Activated CD4-positive, alpha-beta T cell treated with anti-CD3 and anti-CD28 coated beads, Interleukin-2, Interleukin-6, amounts not matched to agents 100 ng/mL and 50 ng/mL, durations not matched to agents 16 hours and 8 hours (primary cell): ENCODE measurements around the gene TADA2B.
"Not testable (repeated sequence)": the region's sequence is repeated elsewhere in the genome, so short reads cannot be mapped to it uniquely, and the experiment has no call there.

Source experiments
- DNase-seq: peaks from one replicate; pipeline ENCODE4 v3.0.0-alpha.2; 2020

The TADA2B gene

DNA sequence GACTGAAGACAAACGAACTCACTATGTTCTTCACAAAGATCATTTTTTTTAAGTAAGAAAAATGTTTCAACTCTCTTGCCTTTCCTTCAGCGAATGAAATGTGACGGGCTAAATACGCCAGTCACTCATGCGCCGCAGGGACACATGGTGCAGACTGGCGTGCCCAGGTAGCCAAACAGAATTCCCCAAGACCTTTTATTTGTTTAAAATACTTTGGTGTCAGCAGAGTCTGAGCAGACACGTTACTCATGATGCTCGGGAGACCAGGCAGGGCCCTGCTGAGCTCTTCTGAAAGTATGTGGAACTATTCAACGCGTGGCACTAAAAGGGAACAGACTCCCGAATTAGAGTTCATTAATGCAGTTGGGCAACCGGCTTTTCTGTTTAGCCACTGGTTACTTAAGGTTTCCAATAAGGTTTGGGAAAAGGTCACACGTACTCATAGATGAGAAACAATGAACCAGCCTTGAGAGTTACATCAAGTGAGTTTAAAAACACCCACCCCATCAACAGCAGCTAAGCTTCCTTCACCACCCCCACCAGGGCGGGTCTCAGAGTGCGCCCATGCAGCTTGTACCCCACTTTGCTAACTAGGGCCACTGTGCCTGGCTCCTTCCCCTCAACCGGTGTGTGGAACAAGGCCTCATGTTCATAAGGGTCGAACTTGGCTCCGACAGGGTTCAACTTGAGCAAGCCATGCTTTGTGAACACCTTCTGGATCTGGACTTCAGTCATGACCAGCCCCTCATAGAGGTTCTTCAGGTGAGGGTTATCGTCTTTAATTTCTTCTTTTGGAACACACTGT is 17.4 kb downstream of the TADA2B start:
- DNase-seq, result no peak

DNA sequence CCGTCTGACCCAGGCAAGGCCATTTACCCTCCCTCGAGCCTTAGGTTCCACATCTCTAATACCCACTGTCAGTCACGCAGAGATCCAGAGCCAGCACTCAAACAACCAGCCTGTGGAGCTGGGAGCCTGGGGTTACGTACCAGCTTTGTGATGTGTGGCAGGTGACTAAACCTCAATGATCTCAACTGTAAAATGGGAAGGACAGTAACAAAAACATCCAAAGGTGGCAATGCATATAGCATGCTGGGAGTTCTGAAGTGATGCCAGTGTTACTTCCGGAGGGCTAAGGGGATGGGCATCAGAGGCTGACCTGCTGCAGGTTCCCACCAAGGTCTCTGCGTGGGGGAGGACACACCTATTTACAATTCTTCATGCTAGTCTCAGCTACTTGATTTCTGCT is 18.6 kb downstream of the TADA2B start:
- DNase-seq, result no peak

DNA sequence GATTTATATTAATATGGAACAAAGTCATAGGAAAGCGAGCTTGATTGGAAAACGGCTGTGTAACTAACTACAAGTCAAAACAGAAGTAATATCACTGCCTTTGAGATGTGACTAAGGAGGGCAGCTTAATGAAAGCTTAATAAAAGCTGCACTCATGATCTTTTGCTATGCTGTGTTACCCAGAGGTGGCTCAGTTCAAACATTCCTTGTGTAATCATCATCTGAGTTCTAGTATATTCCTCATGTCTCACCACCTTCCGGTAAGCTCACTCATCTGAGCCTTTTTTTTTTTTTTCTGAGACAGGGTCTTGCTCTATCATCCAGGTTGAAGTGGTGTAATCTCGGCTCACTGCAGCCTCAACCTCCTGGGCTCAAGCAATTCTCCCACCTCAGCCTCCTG is 19.6 kb downstream of the TADA2B start:
- no peak for DNase-seq

- DNase-seq, result no peak
Observed at GRCh38 chr4:7063362-7063761, 20.2 kb downstream of the TADA2B start.

DNA sequence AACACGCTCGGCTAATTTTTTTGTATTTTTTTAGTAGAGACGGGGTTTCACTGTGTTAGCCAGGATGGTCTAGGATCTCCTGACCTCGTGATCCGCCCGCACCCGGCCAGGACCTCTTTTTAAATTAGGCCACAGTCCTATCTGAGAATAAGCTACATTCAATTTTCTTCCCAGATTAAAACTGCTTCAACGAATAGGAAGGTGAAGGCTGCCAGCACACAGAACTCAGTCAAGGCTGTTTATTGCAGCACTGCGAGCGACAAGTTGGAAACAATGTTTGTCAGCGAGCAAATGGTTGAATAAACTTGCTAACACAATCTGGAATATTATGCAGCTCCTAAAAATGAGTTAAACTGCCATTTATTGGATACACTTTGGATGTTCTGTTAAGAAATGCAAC is 22.8 kb downstream of the TADA2B start:
- no peak for DNase-seq

DNA sequence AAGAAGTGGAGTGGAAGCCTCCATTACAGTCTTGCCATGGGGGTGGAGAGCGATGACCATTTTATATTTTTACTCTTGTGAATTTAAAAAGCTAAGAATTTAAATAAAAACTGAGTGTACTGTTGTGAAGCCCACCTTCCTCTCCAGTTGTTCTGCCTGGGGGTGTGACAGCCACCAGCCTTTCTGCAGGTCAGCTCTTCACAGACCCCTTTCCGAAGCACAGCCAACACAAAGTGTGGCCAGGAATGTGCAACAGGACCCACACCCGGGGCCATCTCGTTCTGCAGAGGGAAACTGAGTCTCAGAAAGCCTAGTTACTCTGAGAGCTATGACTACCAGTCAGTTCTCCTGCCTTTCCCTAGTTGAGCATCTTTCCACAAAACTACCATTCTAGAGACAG is 23.3 kb downstream of the TADA2B start:
- no peak for DNase-seq

DNA sequence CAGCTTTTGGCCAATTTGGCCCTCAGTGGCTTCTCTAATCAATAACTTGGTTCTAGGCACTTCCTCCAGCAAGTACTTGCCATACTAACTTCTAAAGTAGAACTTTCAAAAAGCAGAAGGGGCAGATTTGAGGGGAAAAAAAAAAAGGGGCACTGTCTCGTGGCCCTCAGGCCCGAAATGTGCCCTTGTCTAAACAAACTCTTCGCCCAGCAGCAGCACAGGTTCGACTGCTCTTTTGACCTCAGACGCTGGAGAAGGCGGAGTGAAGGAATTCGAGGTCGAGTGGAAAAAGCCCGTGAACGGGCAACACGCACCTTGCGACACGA is 23.9 kb downstream of the TADA2B start:
- no peak for DNase-seq

GRCh38 chr4:7067452-7068278 is 24.5 kb downstream of the TADA2B start, which contains the start of gene GRPEL1:
TSS of gene GRPEL1 (minus strand) at chr4:7068064. CDS start at chr4:7068032, 32 bp downstream.
- DNase-seq, result peak; percentile 100

DNA sequence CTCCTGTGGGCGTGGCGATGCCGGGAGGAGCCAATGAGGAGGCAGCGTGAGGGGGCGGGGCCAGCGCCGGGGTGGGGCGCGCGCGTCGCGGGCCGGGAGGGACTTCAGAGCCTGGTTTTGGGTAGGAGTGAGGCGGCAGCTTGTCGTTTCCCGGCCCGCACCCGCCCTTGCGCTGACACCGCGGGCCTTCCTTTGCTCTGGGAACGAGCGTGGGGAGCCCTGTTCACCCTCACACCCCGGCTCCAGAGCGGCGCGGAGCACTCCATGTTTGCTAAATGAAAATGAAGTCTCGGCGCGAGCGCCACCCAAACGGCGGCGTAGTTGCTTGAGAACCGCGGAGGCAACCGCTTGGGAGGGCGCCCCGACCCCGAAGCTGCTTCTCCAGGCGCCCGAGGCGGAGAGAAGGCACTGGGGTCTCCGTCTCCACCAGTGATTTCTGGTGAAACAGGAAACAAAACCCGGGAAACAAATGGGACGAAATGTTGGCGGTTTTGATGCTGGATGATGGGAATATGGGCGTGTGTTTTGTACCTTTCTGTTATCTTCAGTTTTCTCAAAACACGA is 25.2 kb downstream of the TADA2B start:
- DNase-seq, result no peak

GRCh38 chr4:7068883-7069282 is 25.7 kb downstream of the TADA2B start:
- no peak for DNase-seq

GRCh38 chr4:7070729-7071511 is 27.7 kb downstream of the TADA2B start:
- peak; percentile 91 for DNase-seq

DNA sequence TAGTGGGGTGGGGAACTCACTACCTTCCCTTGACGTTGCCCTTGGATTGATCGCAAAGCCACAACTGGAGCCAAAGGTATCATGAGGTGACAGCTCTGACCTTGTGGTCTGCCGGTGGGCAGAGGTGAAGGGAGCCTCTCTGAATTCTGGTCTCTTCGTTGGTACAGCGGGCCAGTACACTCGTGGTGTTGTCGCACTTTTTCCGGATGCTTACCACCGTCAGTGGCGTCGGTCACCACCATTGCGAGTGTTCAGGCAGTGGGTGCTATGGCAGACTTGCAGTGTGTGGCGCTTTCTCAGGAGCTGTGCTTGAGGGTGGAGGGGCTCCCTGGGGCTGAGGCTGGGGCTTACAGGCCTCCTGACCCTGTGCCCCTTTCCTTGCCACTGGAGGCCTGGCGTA is 29.9 kb downstream of the TADA2B start:
- DNase-seq, result no peak

DNA sequence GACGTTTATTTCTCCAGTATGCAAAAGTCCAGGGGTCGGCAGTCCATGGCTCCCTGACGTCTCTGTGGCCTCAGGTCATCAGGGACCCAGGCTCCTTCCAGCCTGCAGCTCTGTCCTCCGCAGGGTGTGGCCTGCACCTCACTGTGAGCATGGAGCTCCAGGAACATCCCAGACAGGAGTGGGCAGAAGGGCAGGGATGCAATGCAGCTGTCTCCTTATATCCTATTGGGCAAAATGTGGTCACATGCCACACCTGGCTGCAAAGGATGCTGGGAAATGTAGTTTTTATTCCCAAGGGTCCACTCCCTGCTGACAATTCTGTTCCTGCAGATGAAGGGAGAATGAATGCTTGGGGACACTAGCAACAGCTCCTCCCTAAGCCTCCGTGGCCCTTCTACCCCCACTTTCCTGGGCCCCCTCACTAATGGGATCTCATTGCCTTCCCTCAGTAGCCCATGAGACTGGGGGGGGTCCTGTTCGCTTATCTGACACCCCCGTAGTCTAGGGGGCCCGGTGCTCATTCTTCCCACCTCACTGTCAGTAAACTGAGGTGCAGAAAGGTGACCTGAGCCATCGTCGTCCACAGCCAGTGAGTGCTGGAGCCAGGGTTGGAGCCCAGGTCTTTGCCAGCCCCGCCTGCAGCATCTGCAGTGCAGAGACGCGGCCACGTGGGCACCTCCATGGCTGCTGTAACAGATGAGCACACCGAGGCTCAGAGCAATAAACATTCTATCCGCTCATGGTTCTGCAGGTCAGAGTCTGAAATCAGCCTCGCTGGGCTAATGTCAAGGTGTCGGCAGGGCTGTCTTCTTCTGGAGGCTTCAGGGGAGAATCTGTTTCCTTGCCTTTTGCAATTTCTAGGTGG is 30.6 kb downstream of the TADA2B start:
- DNase-seq, result peak; percentile 66

GRCh38 chr4:7074426-7074825 is 31.3 kb downstream of the TADA2B start:
- DNase-seq, result no peak

DNA sequence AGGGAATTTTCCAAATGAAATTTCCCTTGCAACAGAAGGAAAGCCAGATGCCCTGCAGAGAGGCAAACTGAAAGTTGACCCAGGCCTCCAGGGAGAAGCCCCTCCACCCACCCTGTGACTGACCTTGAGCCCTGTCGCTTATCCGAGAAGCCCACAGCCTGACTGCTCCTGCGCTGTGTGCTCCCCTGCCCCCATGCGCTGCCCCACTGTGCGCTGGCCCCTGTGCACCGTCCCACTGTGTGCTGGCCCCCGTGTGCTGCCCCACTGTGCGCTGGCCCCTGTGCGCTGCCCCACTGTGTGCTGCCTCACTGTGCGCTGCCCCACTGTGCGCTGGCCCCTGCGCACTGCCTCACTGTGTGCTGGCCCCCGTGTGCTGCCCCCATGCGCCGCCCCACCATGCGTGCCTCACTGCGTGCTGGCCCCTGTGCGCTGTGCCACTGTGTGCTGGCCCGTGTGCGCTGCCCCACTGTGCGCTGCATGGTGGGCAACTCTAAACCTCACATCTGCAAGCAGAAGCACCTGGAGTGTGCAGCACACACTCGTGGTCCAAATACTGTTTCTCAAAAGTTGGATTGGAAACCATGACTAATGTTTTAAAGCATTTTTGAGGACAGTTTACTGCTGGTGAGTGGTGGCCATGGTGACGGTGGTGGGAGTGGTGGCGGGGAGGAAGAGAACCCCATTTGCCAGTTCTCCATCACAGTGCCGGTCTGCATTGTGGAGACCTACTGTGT is 33.0 kb downstream of the TADA2B start:
- no peak for DNase-seq

- DNase-seq, result no peak
Observed at GRCh38 chr4:7076696-7077082, 33.5 kb downstream of the TADA2B start.

DNA sequence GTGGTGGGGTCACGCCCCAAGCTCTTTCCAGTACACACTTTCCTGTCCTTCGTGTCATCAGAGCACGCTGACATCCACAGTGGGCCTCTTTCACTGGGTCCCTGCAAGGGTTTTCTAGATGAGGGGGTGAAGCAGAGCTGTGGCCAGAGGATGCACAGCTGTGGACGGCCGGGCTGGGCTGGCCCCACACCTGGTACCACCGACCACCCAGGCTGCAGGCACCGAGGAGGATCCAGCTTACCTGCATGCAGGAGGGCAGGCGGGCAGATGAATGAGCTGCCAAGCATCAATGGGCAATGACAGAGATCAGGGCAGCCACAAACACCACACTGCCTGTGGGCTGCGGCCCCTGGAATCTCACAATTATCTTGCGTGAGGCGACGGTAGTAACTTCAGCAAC is 34.2 kb downstream of the TADA2B start:
- no peak for DNase-seq

GRCh38 chr4:7078025-7078424 is 34.9 kb downstream of the TADA2B start:
- DNase-seq, result no peak

DNA sequence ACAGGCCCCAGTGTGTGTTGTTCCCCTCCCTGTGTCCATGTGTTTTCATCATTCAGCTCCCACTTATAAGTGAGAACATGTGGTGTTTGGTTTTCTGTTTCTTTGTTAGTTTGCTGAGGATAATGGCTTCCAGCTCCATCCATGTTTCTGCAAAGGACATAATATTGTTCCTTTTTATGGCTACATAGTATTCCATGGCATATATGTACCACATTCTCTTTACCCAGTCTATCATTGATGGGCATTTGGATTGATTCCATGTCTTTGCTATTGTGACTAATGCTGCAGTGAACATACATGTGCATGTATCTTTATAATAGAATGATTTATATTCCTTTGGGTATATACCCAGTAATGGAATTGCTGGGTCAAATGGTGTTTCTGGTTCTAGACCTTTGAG is 36.3 kb downstream of the TADA2B start:
- DNase-seq, result not testable (repeated sequence)

- DNase-seq, result not testable (repeated sequence)
Observed at GRCh38 chr4:7079909-7080308, 36.7 kb downstream of the TADA2B start.
